ENCODE results near the gene SEH1L. TPM values are rescaled to one million over a fixed set of nuclear protein-coding genes. Genes with fewer than 3 reads are reported as not detected.

The SEH1L gene
- total RNA-seq, 4 donors from 2014 or later = 9.4 to 29.1 (median 18.2) TPM

GRCh38 chr18:12958478-12958877 is 10.7 kb downstream of the SEH1L start:
- peaks cover 0 to 12% (median 2%) of the 10 kb centered on the region in 4 donors for H3K36me3 ChIP-seq
- TF ChIP-seq EP300 (IDR thresholded peaks at IDR 0.05; ENCODE audit: low read depth) (no peak), POLR2AphosphoS5 (IDR thresholded peaks at IDR 0.05) (no peak), POLR2A (IDR thresholded peaks at IDR 0.05) (no peak)
- TF ChIP-seq, protein P1, sequence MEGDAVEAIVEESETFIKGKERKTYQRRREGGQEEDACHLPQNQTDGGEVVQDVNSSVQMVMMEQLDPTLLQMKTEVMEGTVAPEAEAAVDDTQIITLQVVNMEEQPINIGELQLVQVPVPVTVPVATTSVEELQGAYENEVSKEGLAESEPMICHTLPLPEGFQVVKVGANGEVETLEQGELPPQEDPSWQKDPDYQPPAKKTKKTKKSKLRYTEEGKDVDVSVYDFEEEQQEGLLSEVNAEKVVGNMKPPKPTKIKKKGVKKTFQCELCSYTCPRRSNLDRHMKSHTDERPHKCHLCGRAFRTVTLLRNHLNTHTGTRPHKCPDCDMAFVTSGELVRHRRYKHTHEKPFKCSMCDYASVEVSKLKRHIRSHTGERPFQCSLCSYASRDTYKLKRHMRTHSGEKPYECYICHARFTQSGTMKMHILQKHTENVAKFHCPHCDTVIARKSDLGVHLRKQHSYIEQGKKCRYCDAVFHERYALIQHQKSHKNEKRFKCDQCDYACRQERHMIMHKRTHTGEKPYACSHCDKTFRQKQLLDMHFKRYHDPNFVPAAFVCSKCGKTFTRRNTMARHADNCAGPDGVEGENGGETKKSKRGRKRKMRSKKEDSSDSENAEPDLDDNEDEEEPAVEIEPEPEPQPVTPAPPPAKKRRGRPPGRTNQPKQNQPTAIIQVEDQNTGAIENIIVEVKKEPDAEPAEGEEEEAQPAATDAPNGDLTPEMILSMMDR (IDR thresholded peaks at IDR 0.05) = no peak
- no peaks in the 10 kb centered on the region for H3K27me3 ChIP-seq
- no peak overlapping the region for H3K27ac ChIP-seq
- intact Hi-C loops (cut with DNase I; ENCODE audit: low total_unique reads) (no loop called here), in situ Hi-C loops (cut with MboI; ENCODE audit: low pct_ligation_motif_present in 1 of 4, low pct_unique_long_range_greater_than_20kb in 1 of 4, low sequenced_read_pairs in 3 of 4) (no loop called here)
- DNase-seq = no peak
- no peaks in the 10 kb centered on the region for H3K9me3 ChIP-seq
- peaks cover 0 to 24% (median 14%) of the 10 kb centered on the region in 4 donors for H3K4me1 ChIP-seq
- WGBS, 2 donors (ENCODE audit: low coverage in 1 of 2) = 98 to 100% methylated on average over 3 of the region's 3 CpGs
- H3K4me3 ChIP-seq = no peak overlapping the region

GRCh38 chr18:12960395-12960794 is 12.6 kb downstream of the SEH1L start:
- in situ Hi-C loops (cut with MboI; ENCODE audit: low pct_ligation_motif_present in 1 of 4, low pct_unique_long_range_greater_than_20kb in 1 of 4, low sequenced_read_pairs in 3 of 4) (no loop called here), intact Hi-C loops (cut with DNase I; ENCODE audit: low total_unique reads) (no loop called here)
- Histone ChIP-seq H3K9me3 (no peaks in the 10 kb centered on the region), H3K4me1 (peaks cover 0 to 24% (median 14%) of the 10 kb centered on the region in 4 donors), H3K36me3 (peaks cover 0 to 22% (median 8%) of the 10 kb centered on the region in 4 donors), H3K27ac (peak overlapping the region; percentile 38 to 66 (median 58)), H3K4me3 (no peak overlapping the region), H3K27me3 (no peaks in the 10 kb centered on the region)
- no peak for DNase-seq
- 47 to 49% methylated on average over 2 of the region's 2 CpGs for WGBS, 2 donors (ENCODE audit: low coverage in 1 of 2)
- TF ChIP-seq POLR2A (IDR thresholded peaks at IDR 0.05) = no peak
- TF ChIP-seq, protein P1 (IDR thresholded peaks at IDR 0.05) = no peak
- no peak for TF ChIP-seq POLR2AphosphoS5 (IDR thresholded peaks at IDR 0.05)
- no peak for TF ChIP-seq EP300 (IDR thresholded peaks at IDR 0.05; ENCODE audit: low read depth)

DNA sequence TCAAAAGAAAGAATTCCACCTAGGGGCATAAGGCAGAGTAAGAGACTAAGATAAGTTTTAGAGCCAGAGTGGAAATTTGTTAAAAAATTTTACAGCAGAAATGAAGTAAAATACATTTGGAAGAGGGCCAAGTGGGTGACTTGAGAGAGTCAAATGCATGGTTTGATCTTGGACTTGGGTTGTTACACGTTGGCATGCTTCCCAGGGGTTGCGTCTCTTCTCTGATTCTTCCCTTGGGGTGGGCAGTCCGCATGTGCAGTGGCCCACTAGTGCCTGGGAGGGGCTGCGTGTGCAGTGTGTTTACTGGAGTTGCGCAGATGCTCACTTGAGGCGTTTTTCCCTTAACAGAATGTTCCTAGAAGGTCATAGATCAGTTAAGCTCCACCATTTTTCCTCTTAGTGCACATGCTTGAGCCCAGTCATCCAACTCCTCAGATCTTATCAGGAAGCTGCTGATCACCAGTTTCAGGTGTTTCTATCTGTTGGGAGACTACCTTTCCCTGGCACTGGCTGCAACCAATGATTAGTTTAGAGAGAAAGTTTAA is 13.1 kb downstream of the SEH1L start:
- Histone ChIP-seq H3K9me3 (no peaks in the 10 kb centered on the region), H3K27ac (peak overlapping the region; percentile 38 to 66 (median 58)), H3K36me3 (peaks cover 0 to 19% (median 8%) of the 10 kb centered on the region in 4 donors), H3K27me3 (no peaks in the 10 kb centered on the region), H3K4me1 (peaks cover 0 to 24% (median 14%) of the 10 kb centered on the region in 4 donors), H3K4me3 (no peak overlapping the region)
- in situ Hi-C loops (cut with MboI; ENCODE audit: low pct_ligation_motif_present in 1 of 4, low pct_unique_long_range_greater_than_20kb in 1 of 4, low sequenced_read_pairs in 3 of 4) = no loop called here
- WGBS, 2 donors (ENCODE audit: low coverage in 1 of 2) = 0 to 65% methylated on average over 1 to 6 of the region's 6 CpGs
- DNase-seq = peak; percentile 74
- intact Hi-C loops (cut with DNase I; ENCODE audit: low total_unique reads) = no loop called here
- no peak for TF ChIP-seq POLR2A (IDR thresholded peaks at IDR 0.05)
- TF ChIP-seq POLR2AphosphoS5 (IDR thresholded peaks at IDR 0.05) = no peak
- TF ChIP-seq, protein P1 (IDR thresholded peaks at IDR 0.05) = no peak
- TF ChIP-seq EP300 (IDR thresholded peaks at IDR 0.05; ENCODE audit: low read depth) = no peak

DNA sequence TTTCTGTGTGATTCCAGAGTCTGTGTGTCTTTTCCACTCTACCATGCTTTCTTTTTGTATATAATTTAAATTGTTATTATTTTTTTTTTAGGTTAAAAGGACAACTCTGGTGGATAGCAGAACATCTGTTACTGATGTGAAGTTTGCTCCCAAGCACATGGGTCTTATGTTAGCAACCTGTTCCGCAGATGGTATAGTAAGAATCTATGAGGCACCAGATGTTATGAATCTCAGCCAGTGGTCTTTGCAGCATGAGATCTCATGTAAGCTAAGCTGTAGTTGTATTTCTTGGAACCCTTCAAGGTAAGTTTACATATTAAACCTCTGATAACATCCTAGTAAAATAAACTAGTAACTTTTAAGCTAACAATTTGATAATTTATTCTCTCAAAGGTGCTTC is 15.3 kb downstream of the SEH1L start:
- WGBS, 2 donors (ENCODE audit: low coverage in 1 of 2) = 100% methylated on average over 1 of the region's 1 CpG; no CpG with 5 or more reads in 1 of the 2 donors
- Histone ChIP-seq H3K4me1 (peaks cover 0 to 24% (median 14%) of the 10 kb centered on the region in 4 donors), H3K36me3 (peaks cover 0 to 24% (median 8%) of the 10 kb centered on the region in 4 donors), H3K4me3 (no peak overlapping the region), H3K27ac (no peak overlapping the region), H3K27me3 (no peaks in the 10 kb centered on the region), H3K9me3 (no peaks in the 10 kb centered on the region)
- intact Hi-C loops (cut with DNase I; ENCODE audit: low total_unique reads) (no loop called here), in situ Hi-C loops (cut with MboI; ENCODE audit: low pct_ligation_motif_present in 1 of 4, low pct_unique_long_range_greater_than_20kb in 1 of 4, low sequenced_read_pairs in 3 of 4) (no loop called here)
- DNase-seq = no peak
- TF ChIP-seq POLR2A (IDR thresholded peaks at IDR 0.05) (no peak), EP300 (IDR thresholded peaks at IDR 0.05; ENCODE audit: low read depth) (no peak), POLR2AphosphoS5 (IDR thresholded peaks at IDR 0.05) (no peak)
- TF ChIP-seq, protein P1 (IDR thresholded peaks at IDR 0.05) = no peak

Measured in transverse colon (tissue), 4 donors.